Measurements from ENCODE around the gene ATOH1. TPM values are rescaled to one million over a fixed set of nuclear protein-coding genes. Genes with fewer than 3 reads are reported as not detected.

The ATOH1 gene
- total and polyA plus RNA-seq, 2 experiments from 2014 or later: 0.24 to 0.69 TPM

- Histone ChIP-seq H3K4me3 (no peak overlapping the region), H3K27ac (ENCODE audit: low read depth) (no peak overlapping the region), H3K4me2 (no peak overlapping the region), H3K9me2 (ENCODE audit: insufficient read depth) (no peaks in the 10 kb centered on the region), H3K4me1 (ENCODE audit: insufficient read depth) (no peaks in the 10 kb centered on the region), H2AFZ (no peak overlapping the region), H3K27me3 (ENCODE audit: insufficient read depth) (no peaks in the 10 kb centered on the region), H3K79me2 (replicated peaks; ENCODE audit: insufficient read depth) (no peaks in the 10 kb centered on the region), H3K36me3 (ENCODE audit: insufficient read depth) (no peaks in the 10 kb centered on the region), H4K20me1 (replicated peaks; ENCODE audit: insufficient read depth) (no peaks in the 10 kb centered on the region), H3F3A (replicated peaks; ENCODE audit: low read depth) (no peaks in the 10 kb centered on the region)
- ATAC-seq (no peak), DNase-seq (ENCODE audit: low spot score) (no peak)
- no peaks in the 10 kb centered on the region for H3K36me3 Mint-ChIP-seq (ENCODE audit: low read depth)
- H3K4me3 Mint-ChIP-seq: no peak overlapping the region
- TF ChIP-seq EZH2 (IDR thresholded peaks at IDR 0.05; ENCODE audit: low read depth, unreplicated experiment): no peak
- no peak for TF ChIP-seq JUNB (IDR thresholded peaks at IDR 0.05; ENCODE audit: unreplicated experiment)
- no peak for TF ChIP-seq CREB1 (CRISPR knock-in tag; IDR thresholded peaks at IDR 0.05; ENCODE audit: low read depth)
- TF ChIP-seq CTCF (conservative IDR thresholded peaks at IDR 0.05; ENCODE audit: low read depth in 2 of 2): no peak
- no peak for TF ChIP-seq ZNF462 (CRISPR knock-in tag; IDR thresholded peaks at IDR 0.05)
- peaks cover 2% of the 10 kb centered on the region for H3K27me3 Mint-ChIP-seq (ENCODE audit: insufficient read depth, low read depth, poor library complexity)
- H3K27ac Mint-ChIP-seq: no peak overlapping the region
- H3K9me3 Mint-ChIP-seq: no peaks in the 10 kb centered on the region
- H3K4me1 Mint-ChIP-seq: no peaks in the 10 kb centered on the region
These were observed 24.1 kb downstream of the ATOH1 start for GRCh38 chr4:93852680-93853079.
